LNCAP (cell line): ENCODE results near the gene RAB22A.

ENCODE experiments used
- TF ChIP-seq, protein P1 (sequence below): fragments of 450-650 bp; IDR thresholded peaks from 2 replicates; pipeline ENCODE4 v1.5.1; 2017; ENCODE audit warnings: mild to moderate bottlenecking

Gene RAB22A

DNA sequence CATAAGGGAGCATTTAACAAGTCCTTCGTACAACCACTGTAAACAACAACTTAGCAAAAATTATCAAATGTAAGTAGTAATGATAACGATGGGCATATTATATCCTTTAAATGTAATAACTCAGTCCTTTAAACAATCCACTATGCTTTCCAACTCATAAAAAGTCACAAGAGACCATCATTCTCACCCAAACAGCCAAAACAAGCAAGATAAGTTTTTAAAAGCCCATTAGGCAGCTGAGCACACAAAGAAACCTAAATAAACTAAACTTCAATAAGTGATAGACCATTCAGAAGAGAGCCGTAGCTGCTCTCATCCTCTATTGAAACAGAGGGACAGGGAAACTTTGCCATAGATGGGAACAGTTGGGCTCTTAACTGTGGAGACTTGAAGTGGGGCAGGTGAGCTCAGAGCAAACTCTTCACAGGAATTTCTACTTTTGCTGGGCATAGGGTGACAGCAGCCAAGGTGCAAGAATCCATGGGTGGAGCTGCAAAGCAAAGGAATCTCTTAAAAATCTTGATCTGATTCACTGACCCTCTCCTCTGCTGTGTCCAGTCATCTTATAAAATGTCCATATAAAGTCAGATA lies 22.5 kb downstream of the RAB22A start:
- TF ChIP-seq, protein P1, sequence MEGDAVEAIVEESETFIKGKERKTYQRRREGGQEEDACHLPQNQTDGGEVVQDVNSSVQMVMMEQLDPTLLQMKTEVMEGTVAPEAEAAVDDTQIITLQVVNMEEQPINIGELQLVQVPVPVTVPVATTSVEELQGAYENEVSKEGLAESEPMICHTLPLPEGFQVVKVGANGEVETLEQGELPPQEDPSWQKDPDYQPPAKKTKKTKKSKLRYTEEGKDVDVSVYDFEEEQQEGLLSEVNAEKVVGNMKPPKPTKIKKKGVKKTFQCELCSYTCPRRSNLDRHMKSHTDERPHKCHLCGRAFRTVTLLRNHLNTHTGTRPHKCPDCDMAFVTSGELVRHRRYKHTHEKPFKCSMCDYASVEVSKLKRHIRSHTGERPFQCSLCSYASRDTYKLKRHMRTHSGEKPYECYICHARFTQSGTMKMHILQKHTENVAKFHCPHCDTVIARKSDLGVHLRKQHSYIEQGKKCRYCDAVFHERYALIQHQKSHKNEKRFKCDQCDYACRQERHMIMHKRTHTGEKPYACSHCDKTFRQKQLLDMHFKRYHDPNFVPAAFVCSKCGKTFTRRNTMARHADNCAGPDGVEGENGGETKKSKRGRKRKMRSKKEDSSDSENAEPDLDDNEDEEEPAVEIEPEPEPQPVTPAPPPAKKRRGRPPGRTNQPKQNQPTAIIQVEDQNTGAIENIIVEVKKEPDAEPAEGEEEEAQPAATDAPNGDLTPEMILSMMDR = no peak

DNA sequence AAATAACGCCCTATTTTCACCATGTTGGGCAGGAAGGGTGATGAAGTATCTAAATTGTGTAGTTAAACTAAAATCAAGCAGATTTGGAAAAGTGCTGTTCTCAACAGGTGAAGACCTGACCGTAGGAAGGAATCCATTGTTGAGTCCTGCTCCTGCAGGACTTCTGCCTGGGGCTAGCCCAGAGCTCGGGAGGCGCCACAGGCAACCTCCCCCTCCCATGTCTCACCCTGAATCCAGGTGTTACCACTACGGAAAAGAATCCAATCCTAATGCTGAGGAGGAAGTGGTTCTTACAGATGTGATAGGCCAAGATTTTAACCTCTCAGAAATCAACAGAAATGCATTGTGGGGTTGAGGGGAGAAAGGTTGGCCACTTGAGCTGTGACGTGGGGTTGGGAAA lies 30.2 kb downstream of the RAB22A start:
- TF ChIP-seq, protein P1 = no peak

DNA sequence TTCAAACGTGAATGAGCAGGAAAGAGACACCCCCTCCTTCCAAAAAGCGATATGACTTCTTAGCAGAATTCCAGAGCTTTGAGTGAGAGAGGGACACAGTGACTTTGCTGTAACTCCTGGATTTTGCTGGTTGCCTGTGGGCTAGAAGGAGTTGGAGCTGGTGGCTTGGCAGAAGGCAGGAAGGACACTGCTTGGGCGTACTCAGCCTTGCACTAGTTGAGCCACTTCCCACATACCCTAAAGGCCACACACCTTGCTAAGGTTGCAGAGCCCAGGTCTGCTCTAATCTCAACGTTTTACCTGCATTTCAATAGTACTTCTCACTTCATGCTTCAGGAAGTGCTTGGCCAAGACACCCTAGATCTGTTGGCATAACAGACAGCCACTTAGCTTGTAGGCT lies 30.6 kb downstream of the RAB22A start:
- TF ChIP-seq, protein P1 = no peak

DNA sequence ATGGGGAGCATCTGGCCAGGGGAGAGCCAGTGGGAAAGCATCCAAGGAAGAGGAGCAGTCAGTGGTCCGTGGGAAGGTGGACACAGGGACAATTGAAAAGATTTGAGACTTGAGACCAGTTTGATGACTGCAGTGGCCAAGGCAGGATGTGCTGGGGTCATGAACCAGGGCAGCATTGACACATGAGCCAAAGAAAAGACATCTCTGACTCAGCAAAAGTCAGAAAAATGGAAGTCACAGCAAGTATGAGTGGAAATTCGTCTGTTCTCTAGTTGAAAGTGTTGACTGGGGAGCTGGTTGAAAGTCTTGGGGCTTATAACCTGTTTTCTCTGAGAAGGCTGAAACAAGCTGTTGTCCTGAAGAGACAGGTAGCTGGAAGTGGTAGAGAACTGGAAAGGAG lies 31.3 kb downstream of the RAB22A start:
- TF ChIP-seq, protein P1 = no peak

DNA sequence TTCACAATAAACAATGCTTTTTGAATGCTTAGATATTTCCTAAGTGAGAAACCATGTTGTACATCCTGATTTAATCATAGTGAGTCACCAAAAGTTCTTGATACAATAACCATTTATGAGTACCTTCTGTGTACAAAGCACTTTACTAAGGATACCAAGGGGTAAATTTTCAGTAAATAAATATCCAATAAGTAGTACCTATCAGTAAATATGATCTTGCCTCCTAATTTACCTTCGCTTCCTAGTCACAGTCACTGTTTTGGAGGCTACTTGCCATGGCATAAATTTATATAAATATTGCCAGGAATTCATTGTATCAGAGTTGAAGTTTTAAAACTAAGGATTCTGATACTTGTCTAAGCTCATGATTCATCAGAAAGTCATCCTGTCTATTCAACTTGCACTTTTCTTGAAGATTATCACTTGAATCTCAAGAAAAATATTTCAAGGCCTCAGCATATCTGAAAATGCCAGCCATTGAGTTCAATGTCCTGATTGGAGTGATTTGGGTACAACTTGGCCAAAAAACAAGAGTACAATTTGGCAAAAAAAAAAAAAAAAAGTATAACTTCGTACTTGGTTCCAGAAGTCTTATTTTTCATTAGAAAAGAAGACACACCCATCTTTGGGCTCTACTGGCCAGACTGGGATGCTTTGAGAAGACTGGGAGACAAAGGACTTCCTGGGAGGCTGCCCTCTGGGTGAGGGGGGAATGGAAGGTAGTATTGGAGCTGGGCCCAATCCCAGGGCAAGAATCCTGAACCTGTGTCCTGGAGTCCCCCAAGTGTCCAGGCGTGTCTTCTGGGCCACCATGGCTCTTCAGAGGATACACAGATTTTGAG lies 32.8 kb downstream of the RAB22A start:
- TF ChIP-seq, protein P1 = no peak

DNA sequence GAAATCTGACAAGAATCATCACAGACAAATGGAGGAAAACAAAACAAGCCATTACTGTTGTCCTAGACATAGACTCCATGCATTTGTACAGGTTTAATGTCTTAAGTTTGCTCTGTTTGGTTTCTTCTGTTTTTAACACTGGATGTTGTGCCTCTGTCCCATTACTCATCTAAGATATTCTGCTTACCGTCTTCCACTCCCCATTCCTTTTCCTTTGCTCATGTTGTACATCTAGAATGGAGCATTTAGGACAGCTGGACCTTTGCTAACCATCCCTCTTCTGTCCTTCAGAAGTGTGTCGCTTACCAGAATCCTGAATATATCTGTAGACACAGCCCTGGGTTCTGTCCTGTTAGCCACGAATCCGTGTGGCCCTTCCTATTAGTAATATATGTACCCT lies 35.2 kb downstream of the RAB22A start:
- TF ChIP-seq, protein P1 = no peak

DNA sequence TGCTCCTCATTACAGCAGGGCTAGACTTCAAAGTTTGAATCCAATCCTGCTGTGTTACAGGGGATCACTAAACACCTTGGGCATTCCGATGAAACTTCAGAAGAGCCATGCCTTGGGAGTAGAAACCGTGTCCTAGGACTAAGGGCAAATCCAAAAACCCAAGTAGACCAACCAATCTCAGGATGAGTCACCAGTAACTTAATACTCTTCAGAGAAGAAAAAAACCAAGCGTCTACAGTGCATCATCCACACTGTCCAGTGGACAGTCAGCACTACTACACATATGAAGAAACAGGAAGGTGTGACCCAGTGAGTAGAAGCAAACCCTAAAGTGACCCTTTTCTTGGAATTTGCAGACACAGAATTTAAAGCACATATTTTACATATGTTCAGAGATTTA lies 40.1 kb downstream of the RAB22A start:
- TF ChIP-seq, protein P1 = no peak
